ENCODE measurements around the gene STEAP2.

DNA sequence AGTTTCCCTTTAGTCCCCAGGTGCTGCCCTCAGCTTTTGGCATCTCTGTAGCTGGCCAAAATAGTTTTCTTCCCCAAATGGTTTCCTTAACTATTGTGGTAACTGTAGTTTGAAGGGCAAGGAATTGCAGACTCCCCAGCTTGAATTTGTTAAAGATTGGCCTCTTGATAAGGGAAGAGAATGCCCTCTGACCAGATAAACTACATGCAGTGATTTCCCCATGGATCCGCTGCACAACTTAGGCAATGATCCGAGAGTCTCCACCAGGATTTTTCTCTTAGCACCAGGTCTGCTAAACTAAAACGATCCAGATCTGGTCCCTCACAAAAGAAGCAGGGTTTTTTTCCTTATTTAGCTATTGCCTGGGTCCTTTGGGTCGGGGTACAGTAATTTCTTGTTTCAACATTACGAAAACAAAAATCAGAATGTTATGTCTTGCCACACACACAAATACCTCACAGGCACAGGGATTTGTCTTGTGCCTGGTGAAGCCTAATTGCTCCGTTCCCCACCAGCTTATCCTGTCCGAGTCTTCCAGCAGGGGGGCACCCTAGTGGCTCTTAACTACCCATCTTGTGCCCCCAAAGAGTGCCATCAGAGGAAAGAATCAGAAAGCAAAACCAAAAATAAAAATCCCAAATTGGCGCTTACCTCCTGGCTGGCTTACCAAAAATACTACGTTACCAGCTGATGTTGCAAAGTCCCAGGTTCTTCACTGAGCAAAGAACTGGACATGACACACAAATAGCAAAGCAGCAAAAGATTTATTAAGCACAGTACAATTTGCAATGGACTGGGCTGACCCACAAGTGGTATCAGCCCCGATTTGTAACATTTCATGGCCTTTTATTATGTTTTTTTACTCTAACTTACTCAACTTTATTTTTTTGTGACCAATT is 16.4 kb upstream of the STEAP2 start:
- TF ChIP-seq YY1 (IDR thresholded peaks at IDR 0.05; ENCODE audit: insufficient read depth, insufficient read length) (no peak), SUZ12 (IDR thresholded peaks at IDR 0.05; ENCODE audit: extremely low read depth, insufficient read depth, insufficient read length) (no peak)
